Tibial artery (tissue), 4 donors: ENCODE results near the gene TMEM255B.

Experiments
- DNase-seq, 2 donors: peaks; one replicate each; pipeline ENCODE4 v3.0.0-alpha.2; 2019
- H3K27ac ChIP-seq, 2 donors: fragments of 200-600 bp; sonication (generic) in 1 of 2; 1 replicate in 1 of 2; 2 replicates in 1 of 2; pipeline ENCODE4 v1.5.1; 2018 to 2019; ENCODE audit warnings: mild to moderate bottlenecking in 1 of 2
- H3K27me3 ChIP-seq, 2 donors: fragments of 200-600 bp; sonication (generic) in 1 of 2; one replicate each; pipeline versions ENCODE4 v1.5.1 to v1.6.0; 2016 to 2019
- H3K36me3 ChIP-seq, 3 donors: fragments of 200-600 bp; sonication (generic) in 2 of 3; one replicate each; pipeline ENCODE4 v1.5.1; 2016 to 2019; ENCODE audit warnings: mild to moderate bottlenecking in 2 of 3
- H3K4me1 ChIP-seq, 4 donors: fragments of 200-600 bp; sonication (generic) in 2 of 4; 1 replicate in 3 of 4; 2 replicates in 1 of 4; pipeline ENCODE4 v1.5.1; 2016 to 2019
- H3K4me3 ChIP-seq, 2 donors: fragments of 200-600 bp; sonication (generic) in 1 of 2; 1 replicate in 1 of 2; 2 replicates in 1 of 2; pipeline ENCODE4 v1.5.1; 2018 to 2019; ENCODE audit warnings: mild to moderate bottlenecking in 2 of 2
- H3K9me3 ChIP-seq, 3 donors: fragments of 200-600 bp; sonication (generic) in 1 of 3; one replicate each; pipeline ENCODE4 v1.5.1; 2016 to 2019
- intact Hi-C: fragments of 100-400 bp; cut with DNase I; formaldehyde crosslinking; loops from one replicate; pipeline ENCODE4 v1.15.0; 2023; ENCODE audit warnings: low total_unique reads
- TF ChIP-seq, protein P1 (sequence below), 2 experiments: fragments of 200-600 bp in 1 of 2; fragments of 450-650 bp in 1 of 2; IDR thresholded peaks; one replicate each; pipeline ENCODE4 v1.5.1; 2017 to 2019; ENCODE audit warnings: antibody characterized with exemption in 2 of 2, mild to moderate bottlenecking in 1 of 2, moderate library complexity in 1 of 2

TMEM255B gene

DNA sequence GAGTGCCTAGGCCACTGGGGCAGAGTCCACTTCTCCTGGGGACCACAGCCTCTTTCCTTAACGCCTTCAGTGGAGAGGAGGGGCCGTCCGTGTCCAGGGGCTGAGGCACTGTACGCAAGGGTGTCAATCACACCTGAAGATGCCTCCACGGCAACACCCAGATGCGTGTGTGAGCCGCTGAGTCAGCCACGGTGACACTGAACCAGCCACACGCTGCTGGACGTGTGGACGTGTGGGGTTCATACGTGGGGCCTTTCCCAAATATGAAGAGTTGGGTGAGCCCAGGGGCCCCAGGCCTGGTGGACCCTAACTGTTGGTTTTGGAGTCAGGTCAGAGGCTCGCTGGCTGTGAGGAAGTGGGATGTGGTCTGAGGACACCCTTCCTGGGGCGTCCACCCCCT is 51.6 kb downstream of the TMEM255B start:
- Histone ChIP-seq H3K36me3 (no peaks in the 10 kb centered on the region), H3K9me3 (peaks cover 0 to 10% (median 6%) of the 10 kb centered on the region in 3 donors), H3K4me3 (no peak overlapping the region), H3K27me3 (peaks cover 0 to 3% of the 10 kb centered on the region in 2 donors), H3K4me1 (peaks cover 0 to 19% (median 6%) of the 10 kb centered on the region in 4 donors), H3K27ac (no peak overlapping the region)
- intact Hi-C loops, result no loop called here
- TF ChIP-seq, protein P1, sequence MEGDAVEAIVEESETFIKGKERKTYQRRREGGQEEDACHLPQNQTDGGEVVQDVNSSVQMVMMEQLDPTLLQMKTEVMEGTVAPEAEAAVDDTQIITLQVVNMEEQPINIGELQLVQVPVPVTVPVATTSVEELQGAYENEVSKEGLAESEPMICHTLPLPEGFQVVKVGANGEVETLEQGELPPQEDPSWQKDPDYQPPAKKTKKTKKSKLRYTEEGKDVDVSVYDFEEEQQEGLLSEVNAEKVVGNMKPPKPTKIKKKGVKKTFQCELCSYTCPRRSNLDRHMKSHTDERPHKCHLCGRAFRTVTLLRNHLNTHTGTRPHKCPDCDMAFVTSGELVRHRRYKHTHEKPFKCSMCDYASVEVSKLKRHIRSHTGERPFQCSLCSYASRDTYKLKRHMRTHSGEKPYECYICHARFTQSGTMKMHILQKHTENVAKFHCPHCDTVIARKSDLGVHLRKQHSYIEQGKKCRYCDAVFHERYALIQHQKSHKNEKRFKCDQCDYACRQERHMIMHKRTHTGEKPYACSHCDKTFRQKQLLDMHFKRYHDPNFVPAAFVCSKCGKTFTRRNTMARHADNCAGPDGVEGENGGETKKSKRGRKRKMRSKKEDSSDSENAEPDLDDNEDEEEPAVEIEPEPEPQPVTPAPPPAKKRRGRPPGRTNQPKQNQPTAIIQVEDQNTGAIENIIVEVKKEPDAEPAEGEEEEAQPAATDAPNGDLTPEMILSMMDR (IDR thresholded peaks at IDR 0.05), result no peak
- no peak for DNase-seq

DNA sequence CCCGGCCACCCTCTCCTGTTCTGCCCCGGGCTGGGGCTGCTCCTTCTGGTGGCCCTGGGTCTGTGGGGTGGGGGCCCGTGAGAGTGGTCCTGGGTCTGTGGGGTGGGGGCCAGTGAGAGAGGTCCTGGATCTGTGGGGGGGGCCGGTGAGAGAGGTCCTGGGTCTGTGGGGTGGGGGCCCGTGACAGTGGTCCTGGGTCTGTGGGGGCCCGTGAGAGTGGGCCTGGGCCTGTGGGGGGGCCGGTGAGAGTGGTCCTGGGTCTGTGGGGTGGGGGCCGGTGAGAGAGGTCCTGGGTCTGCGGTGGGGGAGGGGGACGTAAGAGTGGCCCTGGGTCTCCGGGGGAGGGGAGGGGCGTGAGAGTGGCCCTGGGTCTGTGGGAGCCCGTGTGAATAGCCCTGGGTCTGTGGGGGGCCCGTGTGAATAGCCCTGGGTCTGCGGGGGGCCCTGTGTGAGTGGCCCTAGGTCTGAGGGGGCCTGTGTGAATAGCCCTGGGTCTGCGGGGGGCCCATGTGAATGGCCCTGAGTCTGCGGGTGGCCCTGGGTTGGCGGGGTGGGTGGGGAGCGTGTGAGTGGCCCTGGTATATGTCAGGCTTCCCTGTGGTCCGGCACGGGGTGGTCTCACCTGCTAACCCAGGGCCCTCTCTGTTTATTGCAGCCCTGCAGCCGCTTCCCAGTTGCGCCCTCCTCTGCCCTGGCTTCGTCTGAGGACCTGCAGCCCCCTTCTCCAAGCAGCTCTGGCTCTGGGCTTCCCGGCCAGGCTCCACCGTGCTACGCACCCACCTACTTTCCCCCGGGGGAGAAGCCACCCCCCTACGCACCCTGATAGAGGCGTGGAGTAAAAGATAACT is 52.3 kb downstream of the TMEM255B start:
- DNase-seq, result no peak
- intact Hi-C loops, result no loop called here
- peaks cover 0 to 22% (median 7%) of the 10 kb centered on the region in 4 donors for H3K4me1 ChIP-seq
- H3K4me3 ChIP-seq, result no peak overlapping the region
- H3K9me3 ChIP-seq, result peaks cover 0 to 10% (median 6%) of the 10 kb centered on the region in 3 donors
- peaks cover 0 to 3% of the 10 kb centered on the region in 2 donors for H3K27me3 ChIP-seq
- no peak overlapping the region for H3K27ac ChIP-seq
- no peaks in the 10 kb centered on the region for H3K36me3 ChIP-seq
- TF ChIP-seq, protein P1 (IDR thresholded peaks at IDR 0.05), result no peak

DNA sequence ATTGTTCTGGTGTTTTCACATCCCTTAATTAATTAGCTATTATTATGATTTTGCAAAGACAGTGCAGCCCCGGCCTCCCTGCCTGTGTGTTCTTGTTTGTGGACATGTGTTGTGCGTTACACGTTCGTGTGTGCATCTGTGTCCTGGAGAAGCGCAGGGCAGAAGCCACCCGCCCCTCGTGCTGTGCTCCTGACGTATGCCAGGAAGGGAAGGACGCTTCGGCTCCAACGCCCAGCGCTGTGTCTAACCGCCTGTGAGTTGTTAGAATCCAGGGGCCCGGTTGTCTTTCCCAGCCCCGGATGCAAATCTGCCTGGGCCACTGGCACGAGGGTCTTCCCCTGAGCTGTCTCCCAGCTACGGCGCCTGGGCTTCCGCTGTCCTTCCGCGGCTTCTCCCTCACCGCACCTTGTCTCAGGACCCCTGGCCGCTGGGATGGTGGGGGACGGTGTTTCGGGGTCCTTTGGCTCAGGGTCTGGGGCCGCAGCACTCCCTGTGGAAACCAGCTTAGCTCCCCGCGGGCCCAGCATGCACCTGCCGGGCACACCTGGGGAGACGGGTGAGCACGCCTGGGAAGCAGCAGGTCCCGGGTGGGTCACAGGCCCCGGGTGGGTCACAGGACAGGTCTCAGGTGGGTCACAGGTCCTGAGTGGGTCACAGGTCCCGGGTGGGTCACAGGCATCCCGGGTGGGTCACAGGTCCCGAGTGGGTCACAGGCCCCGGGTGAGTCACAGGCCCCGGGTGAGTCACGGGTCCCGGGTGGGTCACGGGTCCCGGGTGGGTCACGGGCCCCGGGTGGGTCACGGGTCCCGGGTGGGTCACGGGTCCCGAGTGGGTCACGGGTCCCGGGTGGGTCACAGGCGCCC is 53.4 kb downstream of the TMEM255B start:
- intact Hi-C loops, result no loop called here
- TF ChIP-seq, protein P1 (IDR thresholded peaks at IDR 0.05), result no peak
- H3K9me3 ChIP-seq, result peaks cover 0 to 10% (median 6%) of the 10 kb centered on the region in 3 donors
- no peaks in the 10 kb centered on the region for H3K36me3 ChIP-seq
- peaks cover 0 to 33% (median 18%) of the 10 kb centered on the region in 4 donors for H3K4me1 ChIP-seq
- H3K27me3 ChIP-seq, result peaks cover 0 to 3% of the 10 kb centered on the region in 2 donors
- H3K4me3 ChIP-seq, result no peak overlapping the region
- DNase-seq, result no peak
- no peak overlapping the region for H3K27ac ChIP-seq

DNA sequence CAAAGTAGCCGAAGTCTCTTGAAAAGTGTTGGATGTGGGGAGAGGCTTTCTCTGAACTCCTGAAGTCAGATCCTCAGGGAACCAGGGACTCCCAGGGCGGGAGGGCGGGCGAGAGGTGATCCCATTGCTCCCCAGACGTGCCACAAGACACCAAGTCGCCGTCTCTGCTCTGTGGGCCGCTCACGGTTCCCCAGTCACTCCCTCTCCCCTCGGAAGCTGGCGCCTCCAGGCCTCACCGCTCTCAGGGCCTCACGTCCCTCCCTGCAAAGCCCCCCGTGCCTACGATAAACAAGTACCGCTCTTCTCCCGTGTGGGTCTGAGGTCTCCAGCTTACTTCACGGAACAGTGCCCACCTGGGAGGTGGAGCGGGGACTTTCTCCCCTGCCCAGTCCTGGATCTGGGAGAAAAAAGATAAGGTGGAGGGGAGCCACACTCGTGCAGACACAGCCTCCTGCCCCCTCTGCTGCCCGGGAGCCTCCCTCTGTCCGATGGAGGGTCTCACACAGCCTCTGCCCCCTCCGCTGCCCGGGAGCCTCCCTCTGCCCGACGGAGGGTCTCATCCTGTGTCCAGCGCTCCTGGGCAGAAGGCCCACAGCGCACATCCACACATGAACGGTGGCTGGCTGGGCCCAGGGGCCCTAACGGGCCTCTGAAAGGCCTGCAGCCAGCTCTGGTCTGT is 54.2 kb downstream of the TMEM255B start:
- H3K36me3 ChIP-seq, result no peaks in the 10 kb centered on the region
- intact Hi-C loops, result no loop called here
- H3K4me1 ChIP-seq, result peaks cover 0 to 41% (median 25%) of the 10 kb centered on the region in 4 donors
- peaks cover 0 to 9% (median 3%) of the 10 kb centered on the region in 3 donors for H3K9me3 ChIP-seq
- H3K27ac ChIP-seq, result peak overlapping the region; percentile 44 to 47
- TF ChIP-seq, protein P1 (IDR thresholded peaks at IDR 0.05), result no peak
- H3K4me3 ChIP-seq, result no peak overlapping the region
- H3K27me3 ChIP-seq, result no peaks in the 10 kb centered on the region
- DNase-seq, result no peak

DNA sequence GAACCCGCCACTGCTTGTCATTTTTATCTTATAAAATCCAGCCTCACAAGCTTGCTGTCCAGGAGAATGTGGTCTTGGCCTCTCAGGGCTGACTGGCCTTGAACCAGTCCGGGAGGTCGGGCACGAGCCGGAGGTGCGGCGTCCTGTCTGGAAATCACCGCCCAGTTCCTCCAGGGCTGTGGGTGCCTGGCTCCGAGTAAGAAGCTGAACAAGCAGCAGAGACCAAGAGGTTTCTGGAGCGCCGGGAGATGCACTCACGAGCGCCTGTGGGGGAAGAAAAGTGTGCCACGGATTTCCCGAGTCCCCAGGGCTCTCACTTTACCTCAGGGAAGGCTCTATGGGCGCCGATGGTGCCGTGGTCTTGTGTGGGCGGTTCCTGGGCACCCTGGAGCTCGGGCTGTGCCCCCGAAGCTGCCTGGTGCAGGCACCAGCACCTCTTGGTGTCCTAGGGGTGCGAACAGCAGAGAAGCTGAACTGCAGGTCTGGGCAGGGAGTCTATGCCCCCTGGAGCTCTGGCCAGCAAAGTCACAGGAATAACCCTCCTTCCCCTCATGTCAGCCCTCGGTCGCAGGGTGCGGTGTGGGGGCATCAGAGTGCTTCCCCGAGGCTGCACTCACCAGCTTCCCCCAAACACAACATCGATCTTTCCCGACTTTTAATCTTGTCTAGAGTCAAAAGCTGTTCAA is 54.9 kb downstream of the TMEM255B start:
- peaks cover 0 to 48% (median 30%) of the 10 kb centered on the region in 4 donors for H3K4me1 ChIP-seq
- peak overlapping the region; percentile 44 to 47 for H3K27ac ChIP-seq
- intact Hi-C loops, result no loop called here
- no peaks in the 10 kb centered on the region for H3K27me3 ChIP-seq
- DNase-seq, result no peak
- peaks cover 0 to 2% (median 0%) of the 10 kb centered on the region in 3 donors for H3K9me3 ChIP-seq
- no peak overlapping the region for H3K4me3 ChIP-seq
- TF ChIP-seq, protein P1 (IDR thresholded peaks at IDR 0.05), result no peak
- no peaks in the 10 kb centered on the region for H3K36me3 ChIP-seq
